GM19463 (cell line): Measurements from ENCODE around the gene KCTD12.
"Not testable (repeated sequence)": the region's sequence is repeated elsewhere in the genome, so short reads cannot be mapped to it uniquely, and the experiment has no call there.

Experiments
- ATAC-seq: cut with Tn5 transposase; IDR thresholded peaks from one replicate; pipeline ENCODE4 v1.9.1; 2021; ENCODE audit warnings: mild to moderate bottlenecking, moderate library complexity; ENCODE audit not compliant: unreplicated experiment

The KCTD12 gene

DNA sequence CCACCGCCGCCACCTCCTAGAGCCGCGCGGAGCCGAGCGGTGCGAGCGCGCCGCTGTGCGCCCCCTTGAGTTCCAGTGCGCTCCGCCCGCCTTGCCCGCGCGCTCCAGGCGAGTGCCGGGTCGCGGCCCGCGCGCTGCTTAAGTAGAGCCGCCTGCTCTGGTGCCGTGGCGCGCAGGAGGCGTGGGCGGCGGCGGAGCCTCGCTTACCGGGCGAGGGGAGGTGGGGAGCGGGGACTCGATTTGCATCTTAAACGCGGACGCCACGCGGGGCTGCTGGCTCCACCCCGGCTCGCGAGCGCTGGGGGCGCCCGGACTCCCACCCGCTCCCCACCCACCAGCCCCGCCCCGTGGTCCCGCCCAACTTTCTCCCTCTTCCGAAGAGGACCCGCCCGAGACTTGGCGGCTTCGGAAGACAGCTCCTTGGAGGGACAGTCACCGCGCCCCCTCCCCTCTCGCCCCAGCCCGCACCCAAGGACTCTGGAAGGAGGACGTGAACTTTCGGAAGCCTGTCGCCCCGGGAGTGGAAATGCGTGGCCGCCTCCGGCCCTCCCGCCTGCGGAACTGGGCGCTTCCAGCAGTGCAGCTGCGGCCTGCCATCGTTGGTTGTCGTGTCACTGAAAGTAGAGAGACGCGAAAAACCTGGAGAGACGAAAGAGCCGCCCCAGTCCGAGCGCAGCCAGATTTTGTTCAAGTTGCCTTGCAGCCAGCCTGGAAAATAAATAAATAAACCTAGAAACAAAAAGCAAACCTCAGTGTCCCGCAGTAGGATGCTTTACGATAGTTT is at the start of gene KCTD12:
Gene KCTD12, minus strand, starts transcription at position 114 of the 784 bp plus-strand sequence. CDS start 257 bp downstream, outside the sequence.
- peak; percentile 65 for ATAC-seq

DNA sequence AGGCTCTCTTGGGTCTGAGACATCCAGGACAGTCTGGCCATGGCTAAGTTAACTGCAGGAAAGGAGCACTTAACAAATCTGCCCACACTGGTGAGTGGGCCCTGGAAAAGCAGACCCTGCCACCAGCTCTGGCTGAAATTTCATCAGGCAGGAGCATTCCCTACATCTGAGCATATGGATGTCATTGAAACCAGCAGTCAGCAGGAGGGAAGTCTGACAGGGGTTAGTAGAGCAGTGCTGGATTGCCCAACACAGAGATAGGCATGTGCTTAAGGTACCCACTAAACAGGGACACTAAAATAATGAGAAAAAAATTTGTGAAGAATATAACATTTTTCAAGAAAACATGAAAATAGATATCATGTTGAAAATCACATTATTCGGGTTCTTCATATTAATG is 48.5 kb upstream of the KCTD12 start:
- ATAC-seq = no peak

- no peak for ATAC-seq
Observed at GRCh38 chr13:76932076-76932475, 45.9 kb upstream of the KCTD12 start.

DNA sequence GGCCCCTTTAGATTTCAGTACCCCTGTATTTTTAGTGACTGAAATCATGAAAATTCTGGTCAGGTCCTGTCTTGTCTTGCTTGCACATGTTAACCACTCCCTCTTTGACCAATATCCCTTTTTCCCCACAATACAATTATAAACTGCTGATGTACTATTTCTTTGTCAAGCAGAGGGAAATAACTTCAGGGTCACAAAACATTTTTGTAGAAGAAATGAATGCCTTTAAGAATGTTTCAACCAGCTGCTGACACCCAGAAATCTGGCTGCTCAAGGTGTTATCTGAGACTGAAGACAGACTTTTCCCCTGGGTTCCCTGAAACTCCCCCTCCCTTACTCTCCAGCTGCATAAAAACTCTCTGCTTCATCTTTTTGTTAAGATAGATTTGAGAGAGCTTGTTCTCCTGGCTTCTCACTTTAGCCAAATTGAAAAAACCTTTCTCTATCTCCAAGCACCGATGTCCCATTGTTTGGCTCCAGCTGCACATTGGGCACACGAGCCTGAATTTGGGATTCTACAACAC is 43.7 kb upstream of the KCTD12 start:
- no peak for ATAC-seq

DNA sequence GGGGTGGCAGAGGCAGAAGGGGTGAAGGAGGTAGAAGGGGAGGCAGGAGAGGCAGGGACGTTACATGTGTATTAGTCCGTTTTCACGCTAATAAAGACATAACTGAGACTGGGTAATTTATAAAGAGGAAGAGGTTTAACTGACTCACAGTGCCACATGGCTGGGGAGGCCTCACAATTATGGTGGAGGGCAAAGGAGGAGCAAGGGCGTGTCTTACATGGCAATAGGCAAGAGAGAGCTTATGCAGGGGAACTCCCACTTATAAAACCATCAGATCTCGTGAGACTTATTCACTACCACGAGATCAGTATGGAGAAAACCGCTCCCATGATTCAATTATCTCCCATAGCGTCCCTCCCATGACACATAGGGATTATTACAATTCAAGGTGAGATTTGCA is 43.1 kb upstream of the KCTD12 start:
- ATAC-seq = peak; percentile 60

GRCh38 chr13:76928456-76928855 is 42.3 kb upstream of the KCTD12 start:
- ATAC-seq = no peak

GRCh38 chr13:76927955-76928354 is 41.8 kb upstream of the KCTD12 start:
- ATAC-seq = no peak

- ATAC-seq = no peak
Observed at GRCh38 chr13:76925115-76925514, 38.9 kb upstream of the KCTD12 start.

GRCh38 chr13:76921516-76921915 is 35.3 kb upstream of the KCTD12 start:
- no peak for ATAC-seq

- ATAC-seq = not testable (repeated sequence)
Observed at GRCh38 chr13:76917755-76918481, 31.7 kb upstream of the KCTD12 start.

DNA sequence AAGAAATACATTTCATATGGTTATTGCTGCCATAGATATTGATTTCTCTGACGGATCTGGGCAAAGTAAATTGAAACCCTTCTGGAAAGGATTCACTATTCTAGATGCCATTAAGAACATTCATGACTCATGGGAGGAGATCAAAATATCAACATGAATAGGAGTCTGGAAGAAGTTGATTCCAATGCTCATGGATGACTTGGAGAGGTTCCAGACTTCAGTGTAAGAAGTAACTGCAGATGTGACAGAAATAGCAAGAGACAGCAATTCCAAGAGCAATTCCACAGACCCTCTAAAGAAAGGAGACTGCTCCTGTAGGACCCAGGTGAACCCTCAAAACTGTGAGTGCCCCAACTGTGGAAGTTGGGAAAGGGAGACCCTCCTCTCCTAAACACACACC is 30.9 kb upstream of the KCTD12 start:
- ATAC-seq = no peak

DNA sequence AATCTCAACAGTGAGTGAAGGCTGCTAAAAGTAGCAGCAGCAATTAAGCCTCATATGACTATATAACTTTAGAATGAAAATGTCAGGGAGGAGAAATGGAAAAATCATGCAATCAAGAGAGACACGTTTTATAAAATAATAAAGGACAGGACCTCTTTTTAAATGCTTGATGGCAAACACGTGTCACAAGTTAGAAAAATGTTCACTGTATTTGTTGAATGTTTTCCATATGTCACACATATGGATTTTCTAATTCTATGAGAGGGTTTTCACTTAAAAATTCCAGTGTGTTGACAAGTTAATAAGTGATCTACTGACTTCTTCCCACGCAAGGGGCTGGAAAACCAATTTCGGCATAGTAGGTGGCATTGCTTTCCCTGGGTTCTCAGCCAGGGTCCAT is 27.7 kb upstream of the KCTD12 start:
- ATAC-seq = no peak

GRCh38 chr13:76912476-76912875 is 26.3 kb upstream of the KCTD12 start:
- no peak for ATAC-seq

GRCh38 chr13:76904507-76904906 is 18.3 kb upstream of the KCTD12 start:
- ATAC-seq = no peak

DNA sequence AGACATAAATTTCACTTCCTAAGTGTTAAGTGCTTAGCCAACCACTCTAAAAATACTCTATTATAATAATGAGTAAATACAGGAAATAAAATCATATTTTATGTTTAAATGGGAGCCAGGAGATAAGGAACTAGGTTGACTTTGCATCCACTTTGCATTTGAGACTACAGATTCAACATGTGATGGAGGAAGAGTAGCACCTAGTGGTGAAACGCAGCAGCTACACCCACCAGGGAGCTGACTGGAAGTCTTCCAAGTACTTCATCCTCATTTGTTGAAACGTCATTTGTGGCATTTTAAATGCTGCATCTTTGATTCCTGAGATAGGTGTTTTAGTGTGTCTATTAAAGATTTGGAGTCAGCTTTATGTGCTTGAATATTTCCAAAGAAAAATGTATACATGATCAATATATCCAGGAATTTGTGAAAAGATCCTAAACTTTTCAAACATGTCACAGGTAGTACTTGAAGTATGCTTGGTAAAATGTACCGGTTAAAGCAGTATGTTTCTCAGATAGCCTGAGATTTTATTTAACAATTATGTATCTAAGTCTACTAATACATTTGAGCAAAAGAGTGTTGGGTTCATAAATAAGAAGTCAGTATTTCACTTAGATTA is 17.4 kb upstream of the KCTD12 start:
- ATAC-seq = peak; percentile 93

DNA sequence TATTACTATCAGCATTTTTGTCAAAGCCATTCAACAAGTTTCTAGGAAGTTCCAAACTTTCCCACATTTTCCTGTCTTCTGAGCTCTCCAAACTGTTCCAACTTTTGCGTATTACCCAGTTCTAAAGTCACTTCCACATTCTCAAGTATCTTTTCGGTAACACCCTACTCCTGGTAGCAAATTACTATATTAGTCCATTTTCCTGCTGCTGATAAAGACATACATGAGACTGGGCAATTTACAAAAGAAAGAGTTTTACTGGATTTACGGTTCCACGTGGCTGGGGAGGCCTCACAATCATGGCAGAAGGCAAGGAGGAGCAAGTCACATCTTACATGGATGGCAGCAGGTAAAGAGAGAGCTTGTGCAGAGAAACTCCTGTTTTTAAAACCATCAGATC is 12.9 kb upstream of the KCTD12 start:
- not testable (repeated sequence) for ATAC-seq

DNA sequence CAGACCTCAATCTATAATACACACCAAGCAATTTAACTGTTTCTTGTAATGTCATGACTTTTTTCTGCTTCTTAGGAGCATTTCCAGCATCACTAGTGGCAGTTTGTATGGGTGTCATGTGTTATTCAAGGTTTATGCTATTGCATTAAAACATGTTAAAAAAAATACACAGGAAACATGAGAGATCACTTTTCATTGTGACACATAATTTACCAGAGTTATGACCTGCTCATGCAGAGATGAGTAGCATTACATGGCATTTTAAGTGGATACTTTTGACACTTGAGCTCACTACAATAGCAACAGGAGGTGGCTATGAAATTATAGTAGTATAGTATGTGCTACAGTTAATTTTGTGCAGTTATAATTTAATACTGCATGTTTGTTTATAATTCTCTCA is 11.0 kb upstream of the KCTD12 start:
- not testable (repeated sequence) for ATAC-seq

- ATAC-seq = peak; percentile 65
Observed at GRCh38 chr13:76894401-76895110, 8.4 kb upstream of the KCTD12 start.

DNA sequence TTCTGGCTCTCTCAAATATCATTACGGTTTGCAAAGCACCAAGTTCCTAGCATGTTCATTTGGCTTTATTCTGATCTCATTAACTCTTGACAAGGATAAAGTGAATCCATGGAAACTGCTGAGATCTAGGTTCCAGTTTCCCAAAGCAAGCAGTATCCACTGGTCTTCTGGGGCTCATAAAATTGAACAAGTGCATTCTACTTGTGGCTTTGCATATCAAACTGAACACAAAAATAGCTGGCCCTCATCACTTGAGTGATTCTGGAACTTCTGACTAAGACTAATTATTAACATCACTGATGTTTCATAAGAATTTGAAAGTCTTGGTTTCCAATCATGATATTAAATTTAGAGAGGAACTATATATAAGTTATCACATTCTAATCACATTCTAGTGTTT is 6.3 kb upstream of the KCTD12 start:
- peak; percentile 42 for ATAC-seq

DNA sequence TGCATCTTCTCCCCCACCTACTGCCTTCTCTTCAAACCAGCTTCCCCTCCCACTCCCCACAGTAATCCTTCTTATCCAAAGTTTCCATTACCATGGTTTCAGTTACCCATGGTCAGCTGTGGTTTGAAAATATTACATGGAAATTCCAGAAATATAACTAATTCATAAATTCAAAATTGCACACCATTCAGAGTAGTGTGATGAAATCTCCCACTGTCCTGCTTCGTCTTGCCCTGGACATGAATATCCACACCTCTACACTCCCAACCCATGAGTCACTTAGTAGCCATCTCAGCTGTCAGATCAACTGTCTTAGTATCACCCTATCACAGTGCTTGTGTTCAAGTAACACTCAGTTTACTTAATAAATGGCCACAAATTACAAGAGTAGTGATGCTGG is 3.8 kb upstream of the KCTD12 start:
- no peak for ATAC-seq

DNA sequence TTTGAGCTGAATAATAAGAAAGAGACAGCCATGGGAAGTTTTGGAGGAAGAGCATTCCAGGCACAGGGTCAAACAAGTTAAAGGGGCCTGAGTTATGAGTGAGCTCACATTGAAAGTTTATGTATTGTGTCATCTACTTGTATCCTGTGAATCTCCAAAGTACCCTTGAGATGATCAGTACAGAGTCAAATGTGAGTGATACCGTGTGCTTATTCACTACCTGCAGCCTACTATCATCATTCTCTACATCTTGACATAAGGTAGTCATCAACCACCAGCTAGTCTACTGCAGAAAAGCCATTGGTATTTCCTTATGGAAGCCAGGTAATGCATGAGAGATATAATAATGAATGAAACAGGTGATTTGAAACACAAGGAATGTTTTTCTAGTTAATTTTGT is 3.0 kb upstream of the KCTD12 start:
- no peak for ATAC-seq
